ENCODE data around the gene MAP4K2. TPM values are rescaled to one million over a fixed set of nuclear protein-coding genes. Genes with fewer than 3 reads are reported as not detected.

MAP4K2 gene
- total RNA-seq, 1 experiment from 2014 or later, result 24.5 TPM

GRCh38 chr11:64844330-64845128 is 41.5 kb upstream of the MAP4K2 start, which contains the start of gene CDC42BPG (continued):
- TF ChIP-seq NFE2L1 (CRISPR knock-in tag; IDR thresholded peaks at IDR 0.05) (no peak), MYBL2 (CRISPR knock-in tag; IDR thresholded peaks at IDR 0.05) (no peak), ZMAT4 (CRISPR knock-in tag; IDR thresholded peaks at IDR 0.05) (no peak), EMX1 (CRISPR knock-in tag; IDR thresholded peaks at IDR 0.05) (no peak), ZNF416 (CRISPR knock-in tag; IDR thresholded peaks at IDR 0.05) (no peak), CBFB (CRISPR knock-in tag; IDR thresholded peaks at IDR 0.05; ENCODE audit: low read depth) (no peak), ETV6 (CRISPR knock-in tag; IDR thresholded peaks at IDR 0.05) (no peak), FOXK1 (CRISPR knock-in tag; IDR thresholded peaks at IDR 0.05) (peak; percentile 27; the same call in 1 of the 2 replicates), TCF7 (CRISPR knock-in tag; IDR thresholded peaks at IDR 0.05; ENCODE audit: low read depth) (0 out of 2 replicates have a peak, but pooled peaks have one; percentile 30), ZSCAN18 (CRISPR knock-in tag; IDR thresholded peaks at IDR 0.05) (no peak), ERG (CRISPR knock-in tag; IDR thresholded peaks at IDR 0.05) (no peak)

GRCh38 chr11:64843686-64844329 is 40.8 kb upstream of the MAP4K2 start:
- Mint-ChIP-seq H3K4me1 (peaks cover 35% of the 10 kb centered on the region), H3K9me3 (no peaks in the 10 kb centered on the region)

More at GRCh38 chr11:64843686-64844329, 40.8 kb upstream of the MAP4K2 start:
- ATAC-seq (no peak), DNase-seq (ENCODE audit: low spot score) (no peak)
- CTCF ChIA-PET, result interaction anchor here (0.6 to 12.5 kb wide), 13 partner anchors 17 to 696 kb away, joined by 3 to 372 read pairs (median 4); partner anchors contain the start of genes ARL2, BATF2, EHD1 and MAP4K2
- POLR2A ChIA-PET, result interaction anchor here (0.5 to 1.3 kb wide), 2 partner anchors 13 to 291 kb away, joined by 3 read pairs; partner anchors contain the start of gene SYVN1
- Mint-ChIP-seq H3K27ac (peak overlapping the region; percentile 81; the same call in 1 of the 2 replicates), H3K4me3 (peak overlapping the region; percentile 93), H3K36me3 (peaks cover 3% of the 10 kb centered on the region; the same call in 1 of the 2 replicates), H3K27me3 (ENCODE audit: low read depth) (no peaks in the 10 kb centered on the region)
- TF ChIP-seq ZNF423 (CRISPR knock-in tag; IDR thresholded peaks at IDR 0.05) (no peak), MLX (CRISPR knock-in tag; IDR thresholded peaks at IDR 0.05) (no peak), ARID4B (CRISPR knock-in tag; IDR thresholded peaks at IDR 0.05; ENCODE audit: borderline replicate concordance) (0 out of 2 replicates have a peak, but pooled peaks have one; percentile 31), EMX1 (CRISPR knock-in tag; IDR thresholded peaks at IDR 0.05) (no peak), ERG (CRISPR knock-in tag; IDR thresholded peaks at IDR 0.05) (no peak), SMAD3 (CRISPR knock-in tag; IDR thresholded peaks at IDR 0.05; ENCODE audit: borderline replicate concordance) (no peak)
